Epidermal melanocyte (primary cell): ENCODE measurements around the gene SENP5.
A peak's percentile ranks its signal among the peaks of the same experiment; 100 is the strongest.

Experiments
- DNase-seq: peaks from one replicate; pipeline ENCODE4 v3.0.0; 2011; ENCODE audit warnings: low spot score; ENCODE audit not compliant: insufficient read length

The SENP5 gene

DNA sequence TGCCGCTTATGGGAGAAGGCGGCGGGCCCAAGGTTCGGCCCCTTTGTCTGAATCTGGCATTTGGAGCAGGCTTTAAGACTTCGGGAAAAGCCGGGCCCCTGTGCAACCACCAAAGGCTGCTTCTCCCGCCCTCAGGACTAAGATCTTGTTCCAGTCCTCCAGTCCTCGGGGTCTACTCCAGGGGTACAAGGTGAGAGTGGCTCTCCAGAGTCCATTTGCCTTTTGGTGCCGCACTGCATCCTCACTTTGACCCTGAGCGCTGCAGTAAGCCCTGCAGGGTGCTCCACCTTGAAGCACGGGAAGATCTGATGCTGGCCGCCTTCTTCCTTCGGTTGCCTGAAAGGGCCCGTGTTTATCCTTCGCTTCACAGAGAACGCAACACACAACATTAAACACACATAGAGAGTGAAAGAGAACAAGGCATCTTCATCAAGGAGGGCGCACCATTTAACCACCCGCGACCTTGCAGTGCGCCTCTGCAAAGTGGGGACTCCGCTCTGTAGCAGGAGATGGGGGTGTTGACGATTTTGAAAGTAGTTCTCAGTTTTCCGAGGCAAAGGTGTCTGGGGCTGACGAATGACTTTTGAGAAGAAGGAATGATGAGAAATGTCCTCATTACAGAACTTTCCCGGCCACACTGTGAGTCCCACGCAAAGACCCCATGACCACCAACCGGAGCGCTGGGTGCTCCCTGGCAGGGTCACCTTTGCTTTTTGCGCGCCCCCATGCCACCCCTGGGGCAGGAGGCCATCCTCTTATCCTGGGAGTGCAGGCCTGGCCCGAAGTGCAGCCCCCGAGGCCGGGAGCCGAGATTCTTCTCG is 99.9 kb downstream of the SENP5 start:
- DNase-seq, result no peak

DNA sequence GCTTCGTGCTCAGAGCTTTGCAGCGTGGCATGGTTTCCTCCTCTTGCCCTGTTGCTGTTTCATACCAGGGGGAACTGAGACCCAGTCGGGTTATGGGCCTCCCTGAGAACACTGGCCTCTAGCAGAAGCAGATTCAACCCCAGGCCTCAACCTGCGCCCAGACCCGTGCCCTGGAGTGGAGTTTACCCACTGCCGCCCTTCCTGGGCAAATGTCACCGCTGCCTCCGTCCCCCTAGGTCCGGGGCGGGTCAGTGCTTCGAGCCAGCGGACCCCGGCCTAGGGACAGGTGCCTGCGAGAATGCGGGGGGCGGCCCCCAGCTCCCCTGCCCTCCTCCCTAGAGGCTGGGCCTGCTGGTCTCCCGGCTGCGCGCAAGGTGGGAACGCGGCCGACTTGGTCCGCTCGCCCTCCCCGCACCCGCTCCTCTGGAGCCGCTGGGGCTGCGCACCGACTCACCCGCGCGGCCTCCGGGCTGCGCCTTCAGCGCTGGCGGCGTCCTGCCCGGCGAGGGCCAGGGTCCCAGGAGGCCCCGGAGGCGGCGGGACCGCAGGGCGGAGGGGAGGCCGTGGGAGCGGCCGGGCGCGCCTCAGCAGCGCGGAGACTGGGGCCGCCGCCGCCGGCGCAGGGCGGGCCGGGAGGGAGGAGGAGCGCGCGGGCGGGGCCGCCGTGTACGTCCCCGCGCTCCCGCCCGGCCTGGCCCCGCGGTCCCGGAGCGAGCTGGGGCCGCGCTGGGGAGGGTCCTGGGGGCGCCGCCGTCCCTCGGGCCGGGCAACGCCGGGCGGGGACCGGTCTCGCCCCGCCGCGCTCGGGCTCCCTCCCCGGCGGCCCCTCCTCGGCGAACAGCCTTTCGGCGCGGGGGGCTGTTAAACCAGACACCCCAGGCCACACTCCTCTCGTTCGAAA is 100.8 kb downstream of the SENP5 start, which contains the start of gene PIGZ:
Gene PIGZ (minus strand): TSS at position 601 of the 901 bp plus-strand sequence. CDS start 16,802 bp downstream, outside the sequence.
- no peak for DNase-seq

DNA sequence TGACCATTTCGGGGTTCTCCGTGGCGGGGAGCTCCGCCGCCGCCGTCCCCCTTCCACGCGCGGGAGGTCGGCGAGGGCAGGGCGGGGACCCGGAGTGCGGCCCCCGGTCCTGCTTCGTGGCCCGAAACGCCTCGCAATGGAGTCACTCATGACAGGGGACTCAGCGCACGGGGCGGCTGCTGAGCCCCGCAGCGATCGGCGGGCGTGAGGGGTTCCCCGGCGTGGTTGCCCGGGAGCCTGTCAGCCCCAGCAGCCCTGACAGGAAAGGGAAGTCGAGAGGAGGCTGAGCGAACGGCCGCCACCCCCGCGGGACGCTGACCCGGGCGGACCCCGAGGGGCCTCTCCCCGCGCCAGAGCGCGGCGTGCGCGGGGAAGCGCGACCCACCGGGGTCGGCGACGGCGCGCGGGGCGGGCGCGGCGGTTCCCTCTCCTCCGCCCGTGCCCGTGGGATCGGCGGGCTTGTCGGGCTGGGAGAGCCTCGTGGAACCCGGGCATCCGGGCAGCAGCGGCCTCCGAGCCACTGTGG is 101.5 kb downstream of the SENP5 start:
- DNase-seq, result no peak

DNA sequence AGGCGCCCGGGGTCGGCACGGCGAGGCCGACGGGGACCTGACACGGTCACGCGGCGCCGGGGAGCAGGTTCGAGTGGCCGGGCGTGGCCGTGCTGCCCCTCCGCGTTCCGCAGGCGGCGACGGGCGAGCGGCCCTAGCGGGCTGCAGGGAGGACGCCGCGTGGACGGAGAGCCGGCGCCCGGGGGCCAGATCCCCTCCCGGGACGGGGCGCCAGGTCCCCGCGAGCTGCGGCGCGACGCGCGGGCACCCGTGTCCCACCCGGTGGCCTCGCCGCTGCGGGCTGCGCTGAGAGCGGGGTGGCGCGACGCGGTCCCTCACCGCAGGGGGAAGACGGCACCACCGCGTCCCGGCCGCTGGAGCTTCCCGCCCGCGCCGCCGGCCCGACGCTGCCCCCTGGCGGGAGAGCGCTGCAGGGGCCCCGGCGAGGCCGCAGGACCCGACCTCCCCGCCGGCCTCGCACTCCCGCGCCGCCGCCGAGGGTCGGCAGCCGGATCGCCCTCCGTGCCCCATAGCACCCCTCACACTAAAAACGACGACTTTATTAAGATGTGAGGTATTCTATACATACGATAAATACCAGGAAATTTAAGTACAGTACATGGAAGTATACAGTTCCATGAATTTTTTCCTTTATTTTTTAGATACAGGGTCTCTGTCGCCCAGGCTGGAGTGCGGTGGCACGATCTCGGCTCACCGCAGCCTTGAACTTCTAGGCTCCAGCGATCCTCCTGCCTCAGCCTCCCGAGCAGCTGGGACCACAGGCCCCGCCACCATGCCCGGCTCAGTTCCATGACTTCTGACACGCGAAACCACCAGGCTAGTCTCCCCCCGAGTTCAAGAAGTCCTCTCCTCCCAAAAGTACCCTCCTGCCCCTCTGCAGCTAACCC is 102.2 kb downstream of the SENP5 start:
- peak; percentile 66 for DNase-seq

DNA sequence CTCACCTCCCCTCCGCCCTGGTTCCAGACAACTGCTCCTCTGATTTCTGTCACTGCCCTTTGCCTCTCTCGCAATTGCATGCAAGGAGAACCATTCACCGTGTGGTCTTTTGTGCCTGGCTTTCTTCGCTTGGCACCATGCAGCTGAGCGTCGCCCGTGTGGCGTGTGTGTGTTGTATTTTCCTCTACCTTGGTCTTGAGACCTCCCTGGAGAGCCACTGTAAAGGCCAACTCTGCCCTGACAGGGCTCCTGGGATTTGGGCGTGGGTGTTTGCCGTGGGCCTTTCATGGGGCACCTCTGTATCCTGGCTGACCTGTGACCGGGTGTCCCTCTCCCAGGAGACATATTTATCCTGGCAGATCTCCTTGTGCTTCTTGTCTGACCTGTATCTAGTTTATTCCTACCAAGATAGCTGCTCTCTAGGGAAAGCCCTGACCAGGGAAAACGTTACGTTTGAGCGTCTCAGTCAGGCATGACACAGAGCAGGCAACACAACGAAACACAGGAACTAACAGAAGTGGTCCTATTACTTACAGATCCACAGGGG is 102.9 kb downstream of the SENP5 start:
- no peak for DNase-seq

DNA sequence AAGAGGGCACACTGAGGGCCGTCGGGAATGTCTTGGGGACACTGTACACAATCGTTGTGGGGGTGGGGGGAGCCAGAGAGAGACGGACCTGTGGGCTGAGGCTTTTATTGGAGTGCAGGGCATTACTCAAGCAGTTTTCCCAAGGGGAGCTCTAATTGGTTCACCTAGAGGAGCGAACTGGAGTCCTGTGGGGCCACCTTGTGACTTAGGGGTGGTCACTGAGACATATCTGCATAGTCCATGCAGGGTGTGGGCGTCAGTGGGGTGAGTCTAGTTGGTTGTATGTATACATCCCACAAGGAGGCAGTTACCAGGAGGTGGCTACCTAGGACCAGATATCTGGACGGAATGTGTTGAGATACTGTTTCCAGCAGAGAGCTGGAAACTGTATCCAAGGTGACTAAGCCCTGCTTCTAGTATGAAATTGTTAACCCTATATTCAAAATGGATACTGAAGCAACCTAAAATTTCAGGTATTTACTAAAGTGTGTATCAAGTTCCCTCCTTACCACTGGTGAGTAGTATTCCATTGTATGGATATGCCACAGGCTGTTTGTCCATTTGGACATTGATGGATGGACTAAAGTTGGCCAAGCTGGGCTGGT is 103.5 kb downstream of the SENP5 start:
- DNase-seq, result no peak

DNA sequence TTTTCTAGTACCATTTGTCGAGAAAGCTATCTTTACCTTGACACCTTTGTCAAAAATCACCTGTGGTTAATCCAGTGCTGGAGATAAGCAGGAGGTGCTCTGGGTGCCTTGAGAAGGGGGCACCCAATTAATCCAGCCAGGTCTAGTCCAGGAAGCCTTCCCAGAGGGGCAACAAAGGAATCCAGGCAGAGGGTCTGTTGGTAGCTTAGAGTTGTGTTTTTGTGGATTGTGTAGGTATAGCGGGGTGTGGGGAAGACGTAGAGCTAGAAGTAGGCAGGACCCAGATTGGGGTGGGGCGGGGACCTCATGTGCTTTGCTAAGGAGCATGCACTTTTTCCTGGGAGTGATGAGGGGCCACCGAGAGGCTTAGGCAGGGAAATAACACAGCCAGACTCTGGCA is 106.9 kb downstream of the SENP5 start:
- no peak for DNase-seq

DNA sequence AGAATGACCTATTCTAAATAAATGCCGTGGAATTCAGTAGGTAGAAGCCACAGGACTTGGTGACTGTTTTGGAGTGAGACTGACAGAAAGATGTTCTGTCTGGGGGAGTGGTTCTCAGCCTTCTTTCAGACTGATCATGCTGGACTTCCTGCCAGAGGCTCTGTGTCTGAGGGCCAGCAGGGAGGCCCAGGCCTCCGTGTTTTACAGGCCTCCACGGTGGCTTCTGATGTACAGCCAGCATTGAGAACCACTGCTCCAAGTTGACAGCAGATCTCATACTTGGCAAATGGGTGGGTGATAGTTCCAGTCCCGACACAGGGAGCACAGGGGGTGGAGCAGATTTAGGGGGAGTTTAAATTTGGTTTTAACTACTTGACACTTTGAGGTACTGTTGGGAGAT is 107.6 kb downstream of the SENP5 start:
- no peak for DNase-seq

DNA sequence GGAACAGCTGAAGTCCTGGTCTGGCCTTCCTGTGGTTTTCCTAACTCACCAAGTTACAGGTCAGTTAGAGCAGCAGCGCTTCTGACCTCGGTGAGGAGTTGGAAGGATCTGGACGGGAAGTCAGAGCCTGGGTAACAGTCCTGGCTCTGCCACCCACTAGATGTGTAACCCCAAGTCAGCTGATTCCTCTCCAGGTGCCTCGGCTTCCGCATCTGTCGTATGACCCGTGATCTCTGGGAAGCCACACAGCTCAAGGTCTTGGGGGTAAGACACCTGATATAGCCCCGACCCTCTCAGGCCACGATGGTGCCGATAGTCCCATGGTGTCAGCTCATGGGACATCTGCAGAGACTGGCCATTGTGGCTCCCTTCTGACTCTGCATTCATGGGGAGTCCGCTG is 109.2 kb downstream of the SENP5 start:
- DNase-seq, result no peak

DNA sequence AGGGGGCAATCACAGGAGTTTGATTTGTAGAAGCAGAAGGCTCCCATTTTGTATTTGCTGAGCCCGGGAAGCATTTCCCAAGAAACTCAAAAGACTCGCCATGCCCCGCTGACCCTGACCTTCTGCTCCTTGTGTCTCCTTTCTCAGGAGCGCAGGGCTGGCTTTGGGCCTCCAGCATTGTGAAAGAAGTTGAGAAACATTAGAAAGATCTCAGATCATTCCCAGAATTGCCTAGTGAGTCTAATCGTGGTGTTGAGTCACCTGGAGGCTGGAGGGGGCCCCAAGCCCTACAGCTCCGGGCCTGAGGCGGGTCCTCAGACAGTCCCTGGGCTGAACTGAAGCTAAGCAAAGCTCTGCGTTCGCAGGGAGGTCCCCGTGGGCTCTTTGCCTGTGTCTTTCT is 111.8 kb downstream of the SENP5 start:
- DNase-seq, result no peak

DNA sequence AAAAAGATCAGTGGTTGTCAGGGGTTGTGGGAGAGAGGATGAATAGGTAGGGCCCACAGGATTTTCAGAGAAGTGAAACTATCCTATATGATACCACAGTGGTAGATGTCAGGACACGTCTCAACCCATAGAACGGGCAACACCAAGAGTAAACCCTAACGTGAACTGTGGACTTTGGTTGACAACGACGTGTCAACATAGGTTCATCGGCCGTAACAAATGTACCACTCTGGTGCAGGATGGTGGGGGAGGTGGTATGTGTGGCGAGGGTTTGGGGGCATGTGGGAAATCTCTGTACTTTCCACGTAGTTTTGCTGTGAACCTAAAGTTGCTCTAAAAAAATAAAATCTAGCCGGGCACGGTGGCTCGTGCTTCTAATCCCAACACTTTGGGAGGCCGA is 113.9 kb downstream of the SENP5 start:
- DNase-seq, result no peak

DNA sequence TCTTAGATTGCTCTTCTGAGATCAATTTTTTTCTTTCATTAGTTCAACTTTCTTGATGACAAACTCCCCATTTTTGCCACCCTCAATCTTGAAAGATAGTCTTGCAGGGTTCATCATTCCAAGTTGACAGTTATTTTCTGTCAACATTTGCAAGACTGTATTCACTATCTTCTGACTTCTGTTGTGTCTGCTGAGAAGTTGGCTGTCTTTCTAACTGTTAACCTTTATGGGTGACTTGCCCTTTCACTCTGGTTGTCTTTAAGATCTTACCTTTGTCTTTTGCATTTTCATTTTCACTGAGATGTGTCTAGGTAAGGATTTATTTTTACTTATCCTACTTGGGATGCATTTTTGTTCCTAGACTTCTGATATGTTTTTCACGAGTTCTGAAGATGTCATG is 115.5 kb downstream of the SENP5 start:
- DNase-seq, result no peak
